Measurements from ENCODE around the gene COMP.

DNA sequence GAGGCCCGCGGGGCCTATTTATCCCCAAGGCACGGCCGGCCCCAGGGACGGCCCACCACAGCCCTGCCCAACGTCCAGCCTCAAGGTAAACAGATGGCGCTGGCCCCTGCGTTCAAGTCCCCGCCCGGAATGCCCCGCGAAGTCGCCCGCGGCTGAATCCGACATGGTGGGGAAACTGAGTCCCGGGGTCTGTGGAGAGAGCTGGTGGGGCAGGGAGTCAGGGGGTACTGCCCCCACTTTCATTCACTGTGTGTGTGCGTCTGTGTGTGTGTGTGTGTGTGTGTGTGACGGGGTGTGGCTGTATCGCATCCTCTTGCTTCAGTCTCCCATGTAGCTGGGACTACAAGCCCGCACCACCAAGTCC is 192 bp upstream of the COMP start:
- TF ChIP-seq, protein P1, sequence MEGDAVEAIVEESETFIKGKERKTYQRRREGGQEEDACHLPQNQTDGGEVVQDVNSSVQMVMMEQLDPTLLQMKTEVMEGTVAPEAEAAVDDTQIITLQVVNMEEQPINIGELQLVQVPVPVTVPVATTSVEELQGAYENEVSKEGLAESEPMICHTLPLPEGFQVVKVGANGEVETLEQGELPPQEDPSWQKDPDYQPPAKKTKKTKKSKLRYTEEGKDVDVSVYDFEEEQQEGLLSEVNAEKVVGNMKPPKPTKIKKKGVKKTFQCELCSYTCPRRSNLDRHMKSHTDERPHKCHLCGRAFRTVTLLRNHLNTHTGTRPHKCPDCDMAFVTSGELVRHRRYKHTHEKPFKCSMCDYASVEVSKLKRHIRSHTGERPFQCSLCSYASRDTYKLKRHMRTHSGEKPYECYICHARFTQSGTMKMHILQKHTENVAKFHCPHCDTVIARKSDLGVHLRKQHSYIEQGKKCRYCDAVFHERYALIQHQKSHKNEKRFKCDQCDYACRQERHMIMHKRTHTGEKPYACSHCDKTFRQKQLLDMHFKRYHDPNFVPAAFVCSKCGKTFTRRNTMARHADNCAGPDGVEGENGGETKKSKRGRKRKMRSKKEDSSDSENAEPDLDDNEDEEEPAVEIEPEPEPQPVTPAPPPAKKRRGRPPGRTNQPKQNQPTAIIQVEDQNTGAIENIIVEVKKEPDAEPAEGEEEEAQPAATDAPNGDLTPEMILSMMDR (IDR thresholded peaks at IDR 0.05 in 2 of 3, conservative IDR thresholded peaks at IDR 0.05 in 1 of 3; ENCODE audit: borderline replicate concordance in 1 of 3, insufficient read depth in 1 of 3, low read depth in 2 of 3, low read length in 2 of 3): no peak
- TF ChIP-seq YY1 (IDR thresholded peaks at IDR 0.05; ENCODE audit: extremely low read depth, insufficient replicate concordance, low read depth, low read length) (no peak), EZH2 (IDR thresholded peaks at IDR 0.05) (no peak)
- TF ChIP-seq, protein P2, sequence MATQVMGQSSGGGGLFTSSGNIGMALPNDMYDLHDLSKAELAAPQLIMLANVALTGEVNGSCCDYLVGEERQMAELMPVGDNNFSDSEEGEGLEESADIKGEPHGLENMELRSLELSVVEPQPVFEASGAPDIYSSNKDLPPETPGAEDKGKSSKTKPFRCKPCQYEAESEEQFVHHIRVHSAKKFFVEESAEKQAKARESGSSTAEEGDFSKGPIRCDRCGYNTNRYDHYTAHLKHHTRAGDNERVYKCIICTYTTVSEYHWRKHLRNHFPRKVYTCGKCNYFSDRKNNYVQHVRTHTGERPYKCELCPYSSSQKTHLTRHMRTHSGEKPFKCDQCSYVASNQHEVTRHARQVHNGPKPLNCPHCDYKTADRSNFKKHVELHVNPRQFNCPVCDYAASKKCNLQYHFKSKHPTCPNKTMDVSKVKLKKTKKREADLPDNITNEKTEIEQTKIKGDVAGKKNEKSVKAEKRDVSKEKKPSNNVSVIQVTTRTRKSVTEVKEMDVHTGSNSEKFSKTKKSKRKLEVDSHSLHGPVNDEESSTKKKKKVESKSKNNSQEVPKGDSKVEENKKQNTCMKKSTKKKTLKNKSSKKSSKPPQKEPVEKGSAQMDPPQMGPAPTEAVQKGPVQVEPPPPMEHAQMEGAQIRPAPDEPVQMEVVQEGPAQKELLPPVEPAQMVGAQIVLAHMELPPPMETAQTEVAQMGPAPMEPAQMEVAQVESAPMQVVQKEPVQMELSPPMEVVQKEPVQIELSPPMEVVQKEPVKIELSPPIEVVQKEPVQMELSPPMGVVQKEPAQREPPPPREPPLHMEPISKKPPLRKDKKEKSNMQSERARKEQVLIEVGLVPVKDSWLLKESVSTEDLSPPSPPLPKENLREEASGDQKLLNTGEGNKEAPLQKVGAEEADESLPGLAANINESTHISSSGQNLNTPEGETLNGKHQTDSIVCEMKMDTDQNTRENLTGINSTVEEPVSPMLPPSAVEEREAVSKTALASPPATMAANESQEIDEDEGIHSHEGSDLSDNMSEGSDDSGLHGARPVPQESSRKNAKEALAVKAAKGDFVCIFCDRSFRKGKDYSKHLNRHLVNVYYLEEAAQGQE (IDR thresholded peaks at IDR 0.05; ENCODE audit: low read depth): no peak

Measured in HCT116 (cell line).